ENCODE results near the gene CMIP. TPM values are rescaled to one million over a fixed set of nuclear protein-coding genes. Genes with fewer than 3 reads are reported as not detected.

Gene CMIP
- total RNA-seq, 2 donors from 2014 or later, result 35.5 to 51.5 TPM

DNA sequence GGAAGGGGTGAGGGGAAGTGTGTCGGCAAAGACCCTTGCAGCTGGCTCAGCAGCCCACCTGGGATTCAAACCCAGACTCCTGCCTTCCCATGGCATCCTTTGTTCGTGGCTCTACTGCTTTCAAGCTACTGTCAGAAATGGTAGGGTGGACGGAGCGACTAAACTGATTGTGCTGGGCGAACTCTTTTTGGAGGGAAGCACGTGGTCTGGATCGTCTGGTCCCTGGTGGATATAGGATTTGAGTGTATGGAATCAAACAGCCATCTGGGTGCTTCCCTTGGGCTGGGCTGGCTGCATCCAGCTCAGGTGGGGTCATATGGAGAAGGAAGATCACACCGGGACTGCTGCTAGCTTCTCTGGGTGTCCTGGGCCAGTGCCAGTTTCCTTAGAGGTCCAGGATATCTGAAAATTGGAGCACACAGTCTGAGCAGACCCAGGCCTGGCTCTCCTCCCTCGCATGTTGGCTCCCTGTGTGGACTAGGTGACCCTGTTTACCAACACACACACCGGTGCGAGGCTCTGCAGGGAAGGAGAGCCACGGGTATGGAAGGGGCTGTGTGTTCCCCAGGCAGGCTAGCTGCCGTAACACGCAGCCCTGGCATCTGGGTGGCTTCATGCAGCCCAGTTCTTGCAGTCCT, 8.6 kb downstream of the CMIP start:
- peak overlapping the region in 1 of 2 donors; percentile 22 for H3K27ac Mint-ChIP-seq

DNA sequence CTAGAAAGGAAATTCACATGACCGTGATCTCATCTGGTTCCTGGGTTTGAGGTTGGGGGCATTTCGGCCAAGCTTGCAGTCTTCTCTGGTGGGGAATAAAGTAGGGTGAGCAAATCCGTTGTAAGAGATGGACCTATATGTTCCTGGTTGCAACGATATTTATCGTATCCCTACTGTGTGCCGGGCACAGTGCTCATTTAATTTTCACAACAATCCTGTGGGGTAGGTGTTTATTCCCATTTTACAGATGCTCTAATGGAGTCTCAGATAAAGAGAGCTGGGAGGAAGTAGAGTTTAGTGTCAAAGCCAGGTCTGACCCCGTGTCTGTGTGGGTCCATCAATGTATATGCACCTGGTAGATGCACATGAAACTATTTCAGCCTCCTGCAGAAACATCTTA, 9.4 kb downstream of the CMIP start:
- no peak for DNase-seq (ENCODE audit: low spot score in 2 of 2)
- no peak overlapping the region for H3K27ac Mint-ChIP-seq
- ATAC-seq, result no peak
- peaks cover 3 to 5% of the 10 kb centered on the region in 2 donors for H3K9me3 Mint-ChIP-seq
- H3K36me3 Mint-ChIP-seq, result peaks cover 18 to 36% of the 10 kb centered on the region in 2 donors

More for the DNA sequence above, 8.6 kb downstream of the CMIP start:
- ATAC-seq, result no peak
- no peak for DNase-seq (ENCODE audit: low spot score in 2 of 2)
- Mint-ChIP-seq H3K9me3 (peaks cover 3 to 5% of the 10 kb centered on the region in 2 donors), H3K36me3 (peaks cover 13 to 30% of the 10 kb centered on the region in 2 donors)

DNA sequence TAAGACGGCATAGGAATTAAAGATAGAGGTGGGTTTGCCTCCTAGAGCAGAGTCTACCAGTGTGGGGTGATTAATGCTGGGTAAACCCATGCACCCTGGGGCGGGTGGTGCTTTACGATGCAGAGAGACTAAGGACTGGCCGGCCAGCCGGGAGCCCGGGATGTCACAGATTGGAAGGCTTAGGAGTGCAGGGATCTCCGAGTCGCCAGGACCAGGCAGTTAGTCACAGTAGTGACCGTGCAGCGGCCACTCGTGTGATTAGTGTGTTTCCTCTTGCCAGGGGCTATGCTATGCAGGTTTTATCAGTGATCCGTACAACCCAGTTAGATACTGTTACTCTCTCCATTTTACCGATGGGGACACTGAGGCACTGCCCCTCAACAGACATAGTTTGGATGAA, 10.4 kb downstream of the CMIP start:
- Mint-ChIP-seq H3K36me3 (peaks cover 21 to 37% of the 10 kb centered on the region in 2 donors), H3K27ac (peak overlapping the region; percentile 0 to 18), H3K9me3 (peaks cover 3 to 5% of the 10 kb centered on the region in 2 donors)
- no peak for DNase-seq (ENCODE audit: low spot score in 2 of 2)
- no peak for ATAC-seq

DNA sequence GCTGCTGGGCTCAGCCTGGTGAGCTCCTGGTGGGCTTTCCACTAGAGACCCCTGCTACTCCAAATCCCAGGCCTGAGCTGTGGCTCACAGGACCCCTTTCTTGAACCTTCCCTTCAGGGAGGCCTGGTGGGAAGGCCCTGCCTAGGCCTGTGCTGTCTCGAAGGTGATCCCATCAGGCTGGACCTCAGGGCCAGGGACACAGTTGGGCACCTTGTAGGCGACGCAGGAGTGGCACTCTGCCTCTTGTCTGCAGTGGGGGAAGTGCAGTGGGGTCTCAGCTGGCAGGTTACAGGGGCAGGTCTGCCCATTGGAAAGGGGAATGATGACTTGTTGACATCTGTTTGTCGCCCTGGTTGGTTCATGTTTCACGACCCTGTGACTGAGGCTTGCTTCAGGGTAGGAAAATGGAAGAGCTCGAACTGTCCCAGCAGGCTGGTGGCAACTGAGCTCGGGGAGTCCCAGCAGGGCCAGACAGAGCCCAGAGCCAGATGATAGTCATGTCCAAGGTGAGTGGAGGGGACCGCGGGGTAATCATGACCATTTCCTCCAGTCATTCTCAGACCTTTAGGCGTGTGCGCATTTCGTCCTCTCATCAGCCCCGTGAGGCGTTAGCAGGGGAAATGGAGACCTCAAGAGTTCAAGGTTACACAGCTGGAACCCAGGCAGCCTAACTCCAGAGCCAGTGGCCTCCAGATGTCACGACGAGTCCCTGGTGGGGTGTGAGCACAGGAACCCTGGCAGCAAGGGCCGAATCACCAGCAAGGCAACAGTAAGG, 11.3 kb downstream of the CMIP start:
- DNase-seq (ENCODE audit: low spot score in 2 of 2) (no peak), ATAC-seq (no peak)
- Mint-ChIP-seq H3K36me3 (peaks cover 21 to 37% of the 10 kb centered on the region in 2 donors), H3K9me3 (peaks cover 3 to 5% of the 10 kb centered on the region in 2 donors), H3K27ac (peak overlapping the region in 1 of 2 donors; percentile 56)

DNA sequence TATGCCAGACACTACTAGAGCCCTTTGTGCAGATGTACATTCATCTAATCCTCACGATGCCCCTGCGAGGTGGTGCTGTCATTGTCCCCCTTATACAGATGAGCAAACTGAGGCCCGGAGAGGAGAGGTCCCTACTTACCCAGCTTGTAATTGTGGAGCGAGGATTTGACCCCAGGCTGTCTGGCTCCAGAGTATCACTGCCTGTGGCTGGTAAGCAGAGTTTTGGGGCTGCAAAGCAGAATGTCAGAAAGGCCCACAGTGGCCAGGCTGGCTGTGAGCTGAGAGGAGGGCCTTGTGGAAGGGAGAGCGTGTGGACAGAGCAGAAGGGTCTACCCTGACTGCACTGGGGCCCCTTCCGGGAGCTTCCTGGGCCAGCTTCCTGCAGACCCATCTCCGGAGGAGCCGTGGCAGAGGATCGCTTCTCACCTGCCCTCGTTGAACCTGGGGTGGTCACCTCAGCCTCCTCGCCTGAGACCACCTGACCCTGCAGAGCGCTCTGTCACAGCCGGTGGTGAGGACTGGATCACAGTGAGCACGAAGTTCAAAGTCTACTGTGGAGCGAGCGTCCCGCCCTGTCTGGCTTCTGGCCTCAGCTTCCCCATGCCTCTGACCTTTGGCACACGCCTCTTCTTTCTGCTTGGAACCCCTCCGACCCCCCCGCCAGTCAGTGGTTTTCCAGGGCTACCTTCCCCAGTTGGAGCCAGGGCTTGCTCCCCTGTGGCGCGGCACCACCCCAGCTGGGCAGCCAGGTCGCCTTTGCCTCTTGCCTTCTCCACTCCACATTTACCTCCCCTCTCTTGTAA, 12.1 kb downstream of the CMIP start:
- ATAC-seq (no peak), DNase-seq (ENCODE audit: low spot score in 2 of 2) (no peak)
- Mint-ChIP-seq H3K36me3 (peaks cover 13 to 29% of the 10 kb centered on the region in 2 donors), H3K27ac (peak overlapping the region; percentile 28 to 67), H3K9me3 (no peaks in the 10 kb centered on the region)

DNA sequence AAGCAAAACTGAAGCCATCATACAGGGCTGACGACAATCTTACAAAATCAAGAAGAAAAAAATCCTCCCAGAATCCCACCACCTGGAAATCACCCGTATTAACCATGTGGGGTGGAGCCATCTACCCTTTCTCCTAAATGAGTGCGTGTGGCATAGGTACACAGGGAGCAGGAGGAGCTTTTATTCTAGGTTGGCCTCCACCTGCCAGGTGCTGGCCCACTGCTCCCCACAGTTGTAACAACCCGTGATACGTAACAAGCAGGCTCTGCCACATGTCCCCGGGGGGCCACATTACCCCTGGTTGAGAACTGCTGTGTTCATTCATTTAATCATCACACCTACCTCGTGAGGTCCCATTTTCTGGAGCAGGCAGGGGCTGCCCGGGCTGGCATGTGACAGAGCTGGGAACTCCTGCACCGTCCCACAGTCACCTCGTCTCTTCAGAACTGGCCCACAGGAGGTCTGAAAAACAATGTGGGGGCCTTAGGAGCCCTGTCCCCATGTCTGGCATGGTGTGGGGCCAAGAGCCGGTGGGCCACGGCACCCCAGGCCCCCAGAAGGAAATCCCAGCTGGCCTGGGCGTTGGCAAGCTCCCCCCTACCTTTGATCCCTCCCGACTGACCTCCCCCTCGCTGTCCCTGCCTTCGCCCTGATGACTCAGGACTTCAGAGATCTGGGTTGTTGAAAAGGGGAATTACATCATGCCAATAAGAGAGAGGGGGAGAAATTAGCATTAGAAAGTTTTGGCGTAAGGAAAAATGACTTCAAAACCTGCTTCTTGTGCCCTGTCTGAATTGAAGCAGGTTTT, 12.9 kb downstream of the CMIP start:
- ATAC-seq, result peak in 1 of 2 donors; percentile 39
- peaks cover 7 to 22% of the 10 kb centered on the region in 2 donors for H3K36me3 Mint-ChIP-seq
- no peak for DNase-seq (ENCODE audit: low spot score in 2 of 2)
- H3K27ac Mint-ChIP-seq, result peak overlapping the region; percentile 28 to 67
- no peaks in the 10 kb centered on the region for H3K9me3 Mint-ChIP-seq

DNA sequence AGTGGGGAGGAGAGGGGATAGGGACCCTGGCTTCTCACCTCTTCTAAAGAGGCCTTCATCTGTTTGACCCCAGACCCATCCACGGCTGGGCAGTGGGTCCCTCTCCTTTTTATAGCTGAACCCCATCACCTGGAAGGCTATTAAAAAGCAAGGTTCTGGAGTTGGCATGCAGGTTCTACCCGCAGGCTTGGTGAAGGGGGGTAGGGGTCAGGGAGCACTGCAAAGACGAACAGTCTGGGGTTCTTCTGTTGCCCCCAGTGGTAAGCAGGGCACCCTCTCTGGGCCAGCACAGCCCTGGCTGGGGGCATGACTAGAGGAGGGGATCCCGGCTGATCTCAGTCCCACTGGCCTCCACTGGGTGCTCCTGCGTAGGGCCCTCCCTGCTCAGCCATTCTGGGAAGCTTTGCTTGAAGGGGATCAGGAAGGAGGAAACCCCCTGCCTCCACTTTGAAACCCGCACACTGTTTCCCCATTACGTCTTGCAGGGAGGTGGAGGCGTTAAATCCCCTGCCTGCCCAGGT, 13.6 kb downstream of the CMIP start:
- peak overlapping the region in 1 of 2 donors; percentile 28 for H3K27ac Mint-ChIP-seq
- ATAC-seq (no peak), DNase-seq (ENCODE audit: low spot score in 2 of 2) (no peak)
- peaks cover 7 to 22% of the 10 kb centered on the region in 2 donors for H3K36me3 Mint-ChIP-seq
- H3K9me3 Mint-ChIP-seq, result no peaks in the 10 kb centered on the region

DNA sequence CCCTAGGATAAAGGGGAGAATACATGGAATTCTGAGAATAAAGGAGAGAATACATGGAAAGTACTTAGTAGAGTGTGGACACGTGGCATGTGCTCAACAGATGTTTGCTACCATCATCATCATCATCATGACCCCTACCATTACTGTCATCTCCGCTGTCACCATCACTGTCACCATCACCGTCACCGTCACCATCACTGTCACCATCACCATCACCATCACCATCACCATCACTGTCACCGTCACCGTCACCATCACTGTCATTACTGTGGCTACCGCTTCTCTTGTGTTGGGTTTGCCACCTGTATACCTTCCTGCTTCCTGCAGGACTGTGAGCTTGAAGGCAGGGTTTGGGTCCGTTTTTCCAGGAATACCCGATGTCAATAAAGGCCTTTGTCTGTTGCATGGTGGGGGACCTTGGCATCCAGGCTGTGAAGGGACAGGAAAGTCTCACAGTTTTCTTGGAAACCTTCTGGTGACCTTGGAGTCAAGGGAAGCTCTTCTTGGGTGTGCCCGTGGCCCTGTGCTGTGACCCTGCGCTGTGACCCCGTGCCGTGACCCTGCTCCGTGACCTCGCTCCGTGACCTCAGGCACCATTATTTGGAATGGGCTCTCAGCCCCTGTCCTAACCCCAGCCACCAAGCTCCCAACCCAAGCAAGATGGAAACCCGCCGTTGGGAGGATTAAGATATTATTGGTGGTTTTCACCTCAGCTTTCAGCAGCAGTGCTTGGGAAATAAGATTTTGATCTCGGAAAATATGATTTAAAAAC, 14.4 kb downstream of the CMIP start:
- no peak overlapping the region for H3K27ac Mint-ChIP-seq
- no peaks in the 10 kb centered on the region for H3K9me3 Mint-ChIP-seq
- DNase-seq (ENCODE audit: low spot score in 2 of 2), result no peak
- peaks cover 7 to 22% of the 10 kb centered on the region in 2 donors for H3K36me3 Mint-ChIP-seq
- no peak for ATAC-seq

DNA sequence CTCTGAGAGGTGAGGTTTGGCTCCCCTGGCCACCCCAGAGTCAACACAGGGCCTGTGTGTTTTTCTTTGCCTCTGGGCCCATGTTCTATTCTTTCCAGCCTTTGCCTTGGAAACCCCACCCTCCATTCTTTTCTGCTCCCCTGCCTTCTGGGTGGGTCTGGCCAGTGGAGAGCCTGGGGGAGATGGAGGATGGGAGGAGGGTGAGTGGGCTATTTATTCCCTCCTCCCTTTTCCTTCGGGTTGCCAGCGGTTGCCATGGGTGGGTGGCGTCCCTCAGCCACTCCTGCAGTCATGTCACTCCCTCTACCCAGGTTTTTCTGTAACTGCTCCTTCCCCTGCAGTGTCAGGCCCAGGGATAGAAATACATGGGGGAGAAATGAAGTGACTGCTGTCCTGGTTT, 15.5 kb downstream of the CMIP start:
- DNase-seq (ENCODE audit: low spot score in 2 of 2), result no peak
- H3K27ac Mint-ChIP-seq, result no peak overlapping the region
- H3K36me3 Mint-ChIP-seq, result peaks cover 7 to 22% of the 10 kb centered on the region in 2 donors
- no peaks in the 10 kb centered on the region for H3K9me3 Mint-ChIP-seq
- ATAC-seq, result no peak

DNA sequence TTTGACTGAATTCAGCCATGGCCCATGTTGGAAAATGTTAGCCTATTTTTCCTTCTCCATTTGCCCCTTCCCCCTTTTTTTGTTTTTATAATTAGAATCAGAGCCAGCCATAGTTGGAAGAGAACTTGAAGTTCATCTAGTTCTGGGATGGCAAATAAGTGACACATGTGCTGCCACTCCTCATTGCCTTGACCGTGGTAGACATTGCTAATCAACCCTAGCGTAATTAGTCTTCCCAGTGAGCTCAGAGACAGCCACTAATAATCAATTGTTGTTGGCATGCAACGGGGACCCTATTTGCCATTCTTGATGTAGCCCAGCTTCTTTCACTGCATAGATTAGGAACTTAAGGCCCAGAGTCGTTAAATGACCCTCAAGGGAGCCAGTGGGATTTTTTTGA, 16.6 kb downstream of the CMIP start:
- Mint-ChIP-seq H3K36me3 (peaks cover 7 to 22% of the 10 kb centered on the region in 2 donors), H3K27ac (no peak overlapping the region), H3K9me3 (no peaks in the 10 kb centered on the region)
- DNase-seq (ENCODE audit: low spot score in 2 of 2) (no peak), ATAC-seq (no peak)

DNA sequence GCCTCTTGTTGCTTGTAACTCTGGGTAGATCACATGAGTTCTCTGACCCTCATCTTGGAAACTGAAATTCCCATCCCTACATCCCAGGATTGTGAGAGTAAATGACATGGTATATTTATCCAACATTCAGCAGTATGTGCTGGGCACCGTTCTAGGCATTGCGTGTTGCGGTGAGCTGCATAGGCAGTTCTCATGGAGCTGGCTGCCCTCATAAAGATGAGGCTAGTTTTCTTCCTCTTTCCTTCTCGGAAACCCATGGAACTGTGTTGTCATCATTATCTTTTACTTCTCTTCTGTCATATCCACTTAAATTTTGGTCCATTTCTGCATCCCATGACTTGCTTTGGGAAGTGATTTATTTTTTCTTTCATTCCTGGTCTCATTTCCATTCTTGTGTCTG, 17.2 kb downstream of the CMIP start:
- Mint-ChIP-seq H3K27ac (no peak overlapping the region), H3K36me3 (peaks cover 7 to 22% of the 10 kb centered on the region in 2 donors), H3K9me3 (no peaks in the 10 kb centered on the region)
- ATAC-seq (no peak), DNase-seq (ENCODE audit: low spot score in 2 of 2) (no peak)

DNA sequence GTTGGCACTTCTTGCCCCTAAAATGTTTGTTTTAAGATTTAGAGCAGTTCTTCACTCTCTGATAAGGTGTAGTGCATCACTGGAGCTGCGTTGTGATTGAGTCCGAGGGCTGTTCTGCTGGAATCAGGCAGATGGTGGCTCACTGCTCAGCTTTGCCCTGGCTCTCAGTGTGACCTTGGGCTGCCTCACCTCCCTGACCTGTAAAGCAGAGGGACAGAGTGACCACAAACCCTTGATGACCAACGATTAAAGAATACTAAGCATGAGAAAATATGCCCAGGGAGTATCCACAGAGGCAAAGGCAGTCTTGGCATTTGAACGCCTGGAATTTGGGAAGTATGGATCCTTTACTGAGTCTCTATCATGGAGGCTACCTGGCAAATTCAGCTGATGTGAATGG, 18.1 kb downstream of the CMIP start:
- ATAC-seq (no peak), DNase-seq (ENCODE audit: low spot score in 2 of 2) (no peak)
- Mint-ChIP-seq H3K27ac (no peak overlapping the region), H3K36me3 (peaks cover 7 to 15% of the 10 kb centered on the region in 2 donors), H3K9me3 (no peaks in the 10 kb centered on the region)

DNA sequence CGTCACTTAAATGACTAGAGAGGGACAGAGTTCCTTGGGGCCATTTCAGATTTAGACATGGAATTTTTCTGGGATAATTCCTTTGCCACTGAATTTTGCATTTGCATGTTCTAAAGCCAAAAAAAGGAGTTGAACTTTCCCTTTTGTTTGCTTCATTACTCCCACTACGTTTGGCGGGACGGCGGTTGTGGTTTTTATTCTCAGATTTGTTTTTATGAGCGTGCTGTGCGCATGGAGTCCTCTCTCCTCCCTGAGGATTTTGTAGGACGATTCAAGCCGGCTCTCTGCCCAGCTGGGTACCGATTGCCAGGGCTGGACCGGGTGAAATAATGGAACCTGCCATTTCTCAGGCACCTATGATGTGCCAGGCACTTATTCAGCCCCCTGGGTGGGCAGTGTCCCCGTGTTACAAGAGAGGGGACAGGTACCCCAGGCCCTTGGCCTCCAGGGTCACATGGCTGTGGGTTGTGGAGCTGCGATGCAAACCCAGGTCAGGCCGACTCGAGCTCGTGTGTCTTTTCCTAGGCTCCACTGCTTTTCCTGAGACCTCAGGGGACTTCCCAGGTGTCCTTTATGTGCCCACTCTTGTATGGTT, 18.8 kb downstream of the CMIP start:
- DNase-seq (ENCODE audit: low spot score in 2 of 2) (no peak), ATAC-seq (no peak)
- Mint-ChIP-seq H3K9me3 (no peaks in the 10 kb centered on the region), H3K36me3 (peaks cover 7 to 15% of the 10 kb centered on the region in 2 donors), H3K27ac (no peak overlapping the region)

DNA sequence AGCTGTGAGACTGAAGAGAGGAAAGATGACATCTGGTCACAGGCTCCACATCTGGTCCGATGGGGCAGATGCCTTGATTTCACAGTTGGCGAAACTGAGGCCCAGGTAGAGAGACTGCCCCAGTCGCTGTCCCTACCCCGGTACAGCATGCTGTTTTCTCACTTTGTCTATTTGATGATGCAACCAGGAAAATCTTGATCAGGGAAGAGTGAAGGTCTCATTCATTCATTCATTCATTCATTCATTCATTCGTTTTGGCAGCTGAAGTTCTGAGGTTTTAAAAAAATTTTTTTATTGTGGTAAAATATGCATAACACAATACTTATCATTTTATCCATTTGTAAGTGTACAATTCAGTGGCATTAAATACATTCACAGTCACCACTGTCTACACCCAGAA, 19.7 kb downstream of the CMIP start:
- ATAC-seq, result no peak
- H3K27ac Mint-ChIP-seq, result peak overlapping the region; percentile 19 to 62
- no peak for DNase-seq (ENCODE audit: low spot score in 2 of 2)
- H3K36me3 Mint-ChIP-seq, result peaks cover 0 to 8% of the 10 kb centered on the region in 2 donors
- H3K9me3 Mint-ChIP-seq, result no peaks in the 10 kb centered on the region

DNA sequence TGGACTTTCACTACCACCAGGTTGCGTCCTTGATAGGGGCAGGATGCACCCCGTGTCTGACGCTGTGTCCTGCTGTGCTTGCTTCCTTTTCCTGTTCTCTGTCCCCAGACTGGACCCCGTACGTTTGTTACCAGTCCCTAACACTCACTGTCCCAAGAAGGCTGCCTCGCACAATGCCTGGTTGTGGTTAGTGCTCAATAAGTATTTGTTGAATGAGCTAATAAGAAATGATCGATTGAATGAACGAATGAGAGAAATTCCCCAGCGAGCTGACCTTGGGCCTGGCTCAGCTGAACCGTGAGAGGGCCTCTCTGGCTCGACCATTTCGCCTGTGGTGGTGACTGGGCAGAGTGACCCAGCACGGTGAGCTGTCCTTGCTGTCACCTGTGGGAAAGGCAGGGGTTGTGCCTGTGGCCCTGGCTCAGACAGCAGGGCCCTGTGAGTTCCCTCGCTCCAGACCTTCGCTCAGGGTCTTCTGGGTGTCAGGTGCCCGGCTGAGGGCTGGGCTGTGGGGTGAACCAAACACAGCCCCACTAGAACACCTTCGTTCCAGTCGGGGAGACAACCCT, 20.9 kb downstream of the CMIP start:
- Mint-ChIP-seq H3K9me3 (no peaks in the 10 kb centered on the region), H3K36me3 (peaks cover 0 to 5% of the 10 kb centered on the region in 2 donors), H3K27ac (no peak overlapping the region)
- no peak for DNase-seq (ENCODE audit: low spot score in 2 of 2)
- ATAC-seq, result no peak
